IMR-90 (cell line): ENCODE data around the gene LY6G6D. TPM values are rescaled to one million over a fixed set of nuclear protein-coding genes. Genes with fewer than 3 reads are reported as not detected.

Experiments used
- ATAC-seq: fragments of 200-7000 bp; cut with Tn5 transposase; 2 replicates; pipeline ENCODE4 v1.9.1; 2020; ENCODE audit warnings: low read depth, mild to moderate bottlenecking, moderate library complexity
- BruUV-seq: library from RNA; stranded (reverse); fragments of 400-500 nt; replicated peaks from 2 replicates; lab custom pipeline; 2021; lab: Mats Ljungman, UMichigan
- CTCF ChIA-PET: fragments of 300-600 bp; formaldehyde crosslinking; extraction: SDS; loops from one replicate; lab custom pipeline; 2021; ENCODE audit warnings: antibody characterized with exemption; lab: Yijun Ruan, JAX
- POLR2A ChIA-PET: fragments of 300-600 bp; sonication (Branson Sonifier 250); formaldehyde crosslinking; loops from one replicate; lab custom pipeline; 2022; ENCODE audit warnings: antibody characterized with exemption; ENCODE audit not compliant: unreplicated experiment; lab: Charles Lee
- DNase-seq: peaks from one replicate; pipeline ENCODE4 v3.0.0; 2013
- H2AFZ ChIP-seq: replicated peaks from 2 replicates; pipeline ENCODE3; 2013; ENCODE audit warnings: low read length, mild to moderate bottlenecking; ENCODE audit not compliant: poor library complexity
- H2AK5ac ChIP-seq: 2 replicates; pipeline ENCODE4 v1.6.1; 2013; ENCODE audit warnings: low read depth, low read length, inconsistent platforms
- H2AK9ac ChIP-seq: replicated peaks from 2 replicates; pipeline ENCODE3; 2013; ENCODE audit warnings: mild to moderate bottlenecking, low read depth, low read length, moderate library complexity; ENCODE audit not compliant: poor library complexity
- H2BK120ac ChIP-seq: 2 replicates; pipeline ENCODE4 v1.6.1; 2013; ENCODE audit warnings: low read depth, low read length, inconsistent platforms
- H2BK15ac ChIP-seq: 3 replicates; pipeline ENCODE4 v1.6.1; 2013; ENCODE audit warnings: low read depth, low read length, inconsistent platforms
- H2BK20ac ChIP-seq: 2 replicates; pipeline ENCODE4 v1.6.1; 2013; ENCODE audit warnings: low read depth, mild to moderate bottlenecking, inconsistent platforms, low read length, moderate library complexity
- H2BK5ac ChIP-seq: 2 replicates; pipeline ENCODE4 v1.6.1; 2013; ENCODE audit warnings: mild to moderate bottlenecking, low read depth, low read length, inconsistent platforms; ENCODE audit not compliant: poor library complexity, severe bottlenecking
- H3K14ac ChIP-seq: replicated peaks from 2 replicates; pipeline ENCODE4 v1.6.1; 2013; ENCODE audit warnings: low read depth, low read length, inconsistent platforms
- H3K18ac ChIP-seq: 2 replicates; pipeline ENCODE4 v1.6.1; 2013; ENCODE audit warnings: low read depth, low read length, control low read depth
- H3K23ac ChIP-seq: 2 replicates; pipeline ENCODE4 v1.6.1; 2013; ENCODE audit warnings: low read depth, low read length, inconsistent platforms
- H3K27ac ChIP-seq: 2 replicates; pipeline ENCODE4 v1.5.1; 2013; ENCODE audit warnings: mild to moderate bottlenecking, control low read depth, low read length; ENCODE audit not compliant: insufficient read depth
- H3K27me3 ChIP-seq: 2 replicates; pipeline ENCODE4 v1.6.1; 2013; ENCODE audit warnings: low read length; ENCODE audit not compliant: control insufficient read depth, insufficient read depth
- H3K36me3 ChIP-seq: 2 replicates; pipeline ENCODE4 v1.6.1; 2013; ENCODE audit warnings: low read length, mixed read lengths; ENCODE audit not compliant: control insufficient read depth, insufficient read depth
- H3K4ac ChIP-seq: 2 replicates; pipeline ENCODE4 v1.6.1; 2013; ENCODE audit warnings: low read depth, low read length, inconsistent platforms
- H3K4me1 ChIP-seq: 2 replicates; pipeline ENCODE4 v1.6.1; 2013; ENCODE audit warnings: low read length, mixed read lengths; ENCODE audit not compliant: control insufficient read depth, insufficient read depth
- H3K4me2 ChIP-seq: 2 replicates; pipeline ENCODE4 v1.6.1; 2013; ENCODE audit warnings: low read depth, mild to moderate bottlenecking, control low read depth, low read length, moderate library complexity
- H3K4me3 ChIP-seq: 2 replicates; pipeline ENCODE4 v1.5.1; 2013; ENCODE audit warnings: low read depth, mild to moderate bottlenecking, control low read depth, low read length, moderate library complexity; ENCODE audit not compliant: insufficient read depth
- H3K56ac ChIP-seq: 2 replicates; pipeline ENCODE4 v1.6.1; 2013; ENCODE audit warnings: low read length, inconsistent platforms; ENCODE audit not compliant: insufficient read depth; ENCODE audit errors: extremely low read depth
- H3K79me1 ChIP-seq, 2 experiments: 2 replicates each; pipeline ENCODE4 v1.6.1; 2013; ENCODE audit warnings: low read length in 2 of 2, inconsistent platforms in 1 of 2, low read depth in 1 of 2
- H3K9ac ChIP-seq: 2 replicates; pipeline ENCODE4 v1.6.1; 2013; ENCODE audit warnings: low read depth, low read length, control low read depth
- H3K9me1 ChIP-seq: 2 replicates; pipeline ENCODE4 v1.6.1; 2013; ENCODE audit warnings: low read length, inconsistent platforms; ENCODE audit not compliant: insufficient read depth
- H3K9me3 ChIP-seq: 2 replicates; pipeline ENCODE4 v1.6.1; 2013; ENCODE audit warnings: low read length; ENCODE audit not compliant: control insufficient read depth, insufficient read depth
- H4K20me1 ChIP-seq: 2 replicates; pipeline ENCODE4 v1.6.1; 2013; ENCODE audit warnings: low read length, inconsistent platforms; ENCODE audit not compliant: insufficient read depth
- H4K5ac ChIP-seq: 2 replicates; pipeline ENCODE4 v1.6.1; 2013; ENCODE audit warnings: mild to moderate bottlenecking, low read depth, low read length, control low read depth
- H4K8ac ChIP-seq, 2 experiments: 2 replicates each; pipeline ENCODE4 v1.6.1; 2013; ENCODE audit warnings: low read depth in 2 of 2, low read length in 2 of 2, control low read depth in 1 of 2, inconsistent platforms in 1 of 2
- H4K91ac ChIP-seq: 2 replicates; pipeline ENCODE4 v1.6.1; 2013; ENCODE audit warnings: low read depth, low read length, inconsistent platforms; ENCODE audit not compliant: insufficient read depth
- FOS ChIP-seq: fragments of 150-350 bp; IDR thresholded peaks from 2 replicates; pipeline ENCODE4 v1.6.1; 2016; ENCODE audit warnings: low read depth, low read length
- WGBS, 2 experiments: methylation state at CpG; one replicate each; pipeline versions ENCODE4 v1.1.5 to v1.1.7; 2013; ENCODE audit warnings: missing lambda C conversion rate in 2 of 2; ENCODE audit not compliant: insufficient read length in 1 of 2; ENCODE audit errors: extremely low coverage in 2 of 2; 5-methylcytosine and 5-hydroxymethylcytosine counted together
- dilution Hi-C: fragments of 300-500 bp; cut with HindIII; formaldehyde crosslinking; loops from one replicate; pipeline ENCODE4 v1.14.3; 2018; ENCODE audit warnings: low sequenced_read_pairs; ENCODE audit not compliant: unreplicated experiment
- in situ Hi-C: fragments of 300-500 bp; cut with MboI; formaldehyde crosslinking; loops from 3 replicates; pipeline ENCODE4 v1.14.3; 2019; ENCODE audit warnings: low sequenced_read_pairs, inconsistent platforms, mixed read lengths
- intact Hi-C: fragments of 100-400 bp; cut with micrococcal nuclease; formaldehyde crosslinking; loops from 2 replicates; pipeline ENCODE4 v1.10.0; 2022
- polyA plus RNA-seq, 3 experiments: library from polyadenylated mRNA; depleted of rRNA; stranded (reverse); fragments of >200 nt; gene quantifications; 2 replicates each; pipeline ENCODE4 v1.2.3, GENCODE V29; 2012; ENCODE audit warnings: low replicate concordance in 1 of 3
- total RNA-seq: library from RNA; depleted of rRNA; stranded (reverse); fragments of >200 nt; gene quantifications from 2 replicates; pipeline ENCODE4 v1.2.3, GENCODE V29; 2012

LY6G6D gene
- total and polyA plus RNA-seq, 2 of the 4 experiments (the other 2 are of a cell fraction), result not detected

DNA sequence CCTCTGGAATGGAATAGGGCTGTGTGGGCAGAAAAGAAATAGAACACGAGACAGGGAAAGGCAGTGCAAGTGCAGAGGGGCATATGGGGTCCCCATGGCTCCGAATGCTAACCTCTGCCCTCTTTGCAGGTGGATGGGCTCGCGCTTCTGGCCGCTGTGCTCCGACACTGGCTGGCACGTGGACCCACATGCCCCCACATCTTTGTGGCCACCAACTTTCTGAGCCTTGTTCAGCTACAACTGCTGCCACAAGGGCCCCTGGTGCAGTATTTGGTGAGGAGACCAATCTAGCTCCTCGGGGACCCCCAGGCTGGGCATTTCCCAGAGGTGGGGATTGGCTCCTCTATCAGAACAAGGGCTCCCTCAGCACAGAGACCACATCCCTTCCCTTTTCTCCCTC lies 46.2 kb downstream of the LY6G6D start:
- intact Hi-C loops, result no loop called here
- in situ Hi-C loops, result no loop called here
- Histone ChIP-seq H3K56ac (no peak overlapping the region), H3K9me3 (no peaks in the 10 kb centered on the region), H2AK9ac (no peak overlapping the region), H3K4me2 (no peak overlapping the region), H3K4me3 (no peak overlapping the region), H3K23ac (no peak overlapping the region), H2BK15ac (no peak overlapping the region), H3K27ac (no peak overlapping the region), H2AFZ (no peak overlapping the region), H3K4ac (no peak overlapping the region), H2BK120ac (no peak overlapping the region), H3K9ac (no peak overlapping the region), H3K4me1 (peaks cover 4% of the 10 kb centered on the region), H3K79me1 (no peaks in the 10 kb centered on the region), H3K14ac (no peak overlapping the region), H3K18ac (no peak overlapping the region), H3K9me1 (peaks cover 12% of the 10 kb centered on the region), H2BK20ac (no peak overlapping the region), H3K27me3 (no peaks in the 10 kb centered on the region), H4K91ac (no peak overlapping the region), H4K8ac (no peak overlapping the region), H2AK5ac (no peak overlapping the region), H4K20me1 (no peaks in the 10 kb centered on the region), H2BK5ac (no peak overlapping the region), H3K36me3 (peaks cover 7% of the 10 kb centered on the region; the same call in 1 of the 2 replicates), H4K5ac (no peak overlapping the region)
- DNase-seq (no peak), ATAC-seq (no peak)
- dilution Hi-C loops, result no loop called here
- ChIA-PET POLR2A (no interaction called here), CTCF (no interaction called here)
- no TSS peak for BruUV-seq
- 100% methylated on average over 2 of the region's 8 CpGs; no CpG with 5 or more reads in 1 of the 2 experiments for WGBS, 2 experiments
- TF ChIP-seq FOS, result no peak
